ENCODE results near the gene PTPRG.

PTPRG gene

DNA sequence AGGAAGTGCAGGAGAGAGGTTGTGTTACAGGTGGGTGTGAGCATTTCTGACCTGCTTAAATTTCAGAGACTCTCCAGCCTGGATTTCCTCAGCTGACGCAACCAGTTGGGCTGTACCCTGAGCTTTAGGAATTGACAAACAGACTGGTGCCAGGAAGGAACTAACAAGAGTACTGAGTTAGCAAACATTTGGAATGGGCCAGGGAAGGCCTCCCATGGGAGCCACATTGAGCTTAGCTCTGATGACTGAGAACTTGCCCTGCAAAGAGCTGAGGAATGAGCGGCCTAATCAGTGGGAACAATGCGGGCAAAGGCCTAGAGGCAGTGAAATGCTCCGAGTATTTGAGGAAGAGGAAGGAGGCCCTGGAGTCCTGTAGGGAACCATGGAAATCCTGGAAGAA lies 557.8 kb downstream of the PTPRG start:
- TF ChIP-seq, protein P1, sequence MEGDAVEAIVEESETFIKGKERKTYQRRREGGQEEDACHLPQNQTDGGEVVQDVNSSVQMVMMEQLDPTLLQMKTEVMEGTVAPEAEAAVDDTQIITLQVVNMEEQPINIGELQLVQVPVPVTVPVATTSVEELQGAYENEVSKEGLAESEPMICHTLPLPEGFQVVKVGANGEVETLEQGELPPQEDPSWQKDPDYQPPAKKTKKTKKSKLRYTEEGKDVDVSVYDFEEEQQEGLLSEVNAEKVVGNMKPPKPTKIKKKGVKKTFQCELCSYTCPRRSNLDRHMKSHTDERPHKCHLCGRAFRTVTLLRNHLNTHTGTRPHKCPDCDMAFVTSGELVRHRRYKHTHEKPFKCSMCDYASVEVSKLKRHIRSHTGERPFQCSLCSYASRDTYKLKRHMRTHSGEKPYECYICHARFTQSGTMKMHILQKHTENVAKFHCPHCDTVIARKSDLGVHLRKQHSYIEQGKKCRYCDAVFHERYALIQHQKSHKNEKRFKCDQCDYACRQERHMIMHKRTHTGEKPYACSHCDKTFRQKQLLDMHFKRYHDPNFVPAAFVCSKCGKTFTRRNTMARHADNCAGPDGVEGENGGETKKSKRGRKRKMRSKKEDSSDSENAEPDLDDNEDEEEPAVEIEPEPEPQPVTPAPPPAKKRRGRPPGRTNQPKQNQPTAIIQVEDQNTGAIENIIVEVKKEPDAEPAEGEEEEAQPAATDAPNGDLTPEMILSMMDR (conservative IDR thresholded peaks at IDR 0.05) = no peak
- TF ChIP-seq ZFX (IDR thresholded peaks at IDR 0.05) = no peak
- H3K27ac ChIP-seq = no peak overlapping the region

DNA sequence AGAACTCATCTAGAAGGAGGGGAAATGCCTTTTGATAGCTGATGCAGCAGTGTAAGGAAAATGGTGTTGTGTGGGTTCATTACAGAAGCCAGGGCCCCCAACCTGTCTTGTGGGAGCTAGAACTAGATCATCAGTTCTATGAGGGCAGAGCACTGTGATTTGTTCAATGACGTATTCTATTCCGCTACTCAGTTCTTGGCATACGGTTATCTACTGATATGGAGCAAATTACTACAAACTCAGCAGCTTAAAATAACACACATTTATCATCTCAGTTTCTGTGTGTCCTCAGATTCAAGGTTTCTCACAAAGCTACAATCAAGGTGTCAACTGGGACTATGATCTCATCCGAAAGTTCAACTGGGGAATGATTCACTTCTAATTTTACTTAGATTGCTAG lies 561.4 kb downstream of the PTPRG start:
- TF ChIP-seq, protein P1 (conservative IDR thresholded peaks at IDR 0.05) = no peak
- no peak for TF ChIP-seq ZFX (IDR thresholded peaks at IDR 0.05)
- no peak overlapping the region for H3K27ac ChIP-seq

DNA sequence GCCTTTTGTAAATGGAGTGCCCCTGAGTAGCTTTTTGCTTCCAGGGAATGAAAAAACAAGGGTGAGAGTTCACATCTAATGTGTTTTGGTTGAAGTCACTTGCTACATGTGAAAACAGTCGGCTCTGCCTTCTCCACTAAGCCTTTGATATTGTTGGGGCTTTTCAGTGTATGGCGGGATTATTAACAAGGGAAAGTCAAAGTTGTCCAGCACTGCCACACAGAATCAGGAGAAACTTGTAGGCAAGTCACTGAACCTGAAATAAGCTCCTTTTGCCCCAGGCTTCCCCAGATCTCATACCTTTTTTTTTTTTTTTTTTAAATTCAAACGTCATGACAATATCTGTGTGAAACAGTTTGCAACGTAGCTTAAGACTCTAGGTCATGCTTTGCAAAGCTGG lies 564.0 kb downstream of the PTPRG start:
- H3K27ac ChIP-seq = no peak overlapping the region
- no peak for TF ChIP-seq ZFX (IDR thresholded peaks at IDR 0.05)
- TF ChIP-seq, protein P1 (conservative IDR thresholded peaks at IDR 0.05) = no peak

DNA sequence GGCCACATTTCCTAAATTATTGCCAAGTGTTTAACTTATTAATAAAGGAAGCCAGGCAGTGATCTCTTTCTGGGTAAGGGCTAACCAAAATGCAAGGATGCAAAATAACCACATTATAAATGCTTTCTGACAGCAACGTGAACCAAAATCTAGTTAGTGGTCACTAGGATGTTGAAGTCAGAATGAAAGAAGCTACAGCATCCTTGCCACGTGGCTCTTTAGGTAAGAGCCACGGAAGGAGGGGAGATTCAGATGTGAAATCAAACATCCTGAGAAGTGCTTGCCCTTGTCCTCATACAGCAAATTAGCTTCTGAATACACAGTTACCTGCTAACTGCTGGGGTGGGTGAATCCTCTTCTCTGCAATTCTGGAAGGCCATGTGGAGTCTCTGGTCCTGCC lies 565.7 kb downstream of the PTPRG start:
- no peak for TF ChIP-seq ZFX (IDR thresholded peaks at IDR 0.05)
- TF ChIP-seq, protein P1 (conservative IDR thresholded peaks at IDR 0.05) = no peak
- no peak overlapping the region for H3K27ac ChIP-seq

DNA sequence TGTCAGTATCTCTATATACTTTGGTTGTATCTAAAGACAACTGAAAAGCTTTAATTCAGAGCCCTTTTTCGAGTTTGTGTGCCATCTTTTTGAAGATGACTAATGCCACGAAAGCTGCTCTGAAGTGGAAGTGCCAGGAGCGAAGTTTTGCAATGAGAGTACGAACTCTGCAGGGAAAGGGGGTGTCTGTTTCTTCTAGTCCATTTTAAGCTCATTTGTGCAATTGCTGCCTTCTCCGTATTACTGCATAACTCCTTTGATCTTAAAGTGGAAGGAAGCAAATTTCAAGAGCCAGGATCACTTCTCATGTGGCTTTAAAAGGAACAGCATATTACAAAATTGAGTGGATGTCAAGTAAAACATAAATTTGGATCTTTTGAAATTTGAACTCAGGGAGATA lies 566.7 kb downstream of the PTPRG start:
- TF ChIP-seq, protein P1 (conservative IDR thresholded peaks at IDR 0.05) = no peak
- TF ChIP-seq ZFX (IDR thresholded peaks at IDR 0.05) = no peak
- no peak overlapping the region for H3K27ac ChIP-seq

DNA sequence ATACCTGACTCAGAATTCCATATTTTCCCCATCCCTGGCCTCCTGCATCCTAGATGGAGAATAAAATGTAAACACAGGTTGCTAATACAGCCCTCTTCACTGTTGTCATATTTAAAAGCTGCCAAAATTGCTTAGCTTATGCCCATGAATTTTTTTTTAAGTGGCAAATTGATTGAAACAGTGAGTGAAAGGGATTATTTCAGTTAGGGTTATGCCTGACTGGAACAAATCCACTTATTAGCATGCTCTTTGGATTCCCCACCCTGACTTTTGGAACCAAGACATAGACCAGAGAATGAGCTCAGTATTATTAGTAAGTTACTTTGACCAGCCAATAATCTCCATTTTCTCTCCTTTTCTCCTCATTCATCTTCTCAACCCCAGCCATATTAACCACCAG lies 567.3 kb downstream of the PTPRG start:
- no peak overlapping the region for H3K27ac ChIP-seq
- TF ChIP-seq ZFX (IDR thresholded peaks at IDR 0.05) = no peak
- TF ChIP-seq, protein P1 (conservative IDR thresholded peaks at IDR 0.05) = no peak

DNA sequence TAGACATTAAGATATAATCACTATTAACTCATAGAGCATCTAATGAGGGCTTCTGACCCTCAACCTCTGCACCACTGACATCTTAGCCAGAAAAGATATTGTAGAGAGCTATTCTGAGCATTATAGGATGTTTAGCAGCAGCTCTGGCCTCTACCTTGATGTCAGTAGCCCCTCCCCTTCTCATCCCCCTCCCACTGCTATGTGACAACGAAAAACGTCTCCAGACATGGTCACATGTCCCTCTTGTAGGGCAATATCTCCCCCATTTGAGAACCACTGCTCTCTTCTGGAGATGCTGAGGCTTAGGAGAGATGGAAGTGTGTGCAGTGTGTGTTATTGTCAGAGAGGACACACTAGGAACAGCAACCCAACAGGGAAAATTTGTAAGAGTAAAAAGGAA lies 569.7 kb downstream of the PTPRG start:
- no peak overlapping the region for H3K27ac ChIP-seq
- TF ChIP-seq, protein P1 (conservative IDR thresholded peaks at IDR 0.05) = no peak
- no peak for TF ChIP-seq ZFX (IDR thresholded peaks at IDR 0.05)
